Left lung (tissue), 10 donors: ENCODE results near the gene CHRDL1. TPM values are rescaled to one million over a fixed set of nuclear protein-coding genes. Genes with fewer than 3 reads are reported as not detected.

Experiments
- ATAC-seq: fragments of 200-7000 bp; cut with Tn5 transposase; one replicate; pipeline ENCODE4 v1.9.1; 2020; ENCODE audit warnings: moderate library complexity
- DNase-seq, 4 donors: peaks; one replicate each; pipeline ENCODE4 v3.0.0-alpha.2; 2013 to 2020
- H3K27ac ChIP-seq, 2 donors: fragments of 200-600 bp; sonication (generic) in 1 of 2; one replicate each; pipeline versions ENCODE4 v1.5.0 to v1.8.0; 2020 to 2021
- H3K27me3 ChIP-seq, 2 donors: fragments of 200-600 bp; sonication (generic) in 1 of 2; one replicate each; pipeline versions ENCODE4 v1.5.0 to v1.8.0; 2020 to 2021
- H3K36me3 ChIP-seq, 2 donors: fragments of 200-600 bp; sonication (generic) in 1 of 2; one replicate each; pipeline versions ENCODE4 v1.5.0 to v1.8.0; 2020 to 2021
- H3K4me1 ChIP-seq, 2 donors: fragments of 200-600 bp; one replicate each; pipeline ENCODE4 v1.8.0; 2021
- H3K4me3 ChIP-seq, 2 donors: fragments of 200-600 bp; sonication (generic) in 1 of 2; one replicate each; pipeline versions ENCODE4 v1.5.0 to v1.8.0; 2020 to 2021; ENCODE audit warnings: mild to moderate bottlenecking in 1 of 2
- H3K9me3 ChIP-seq, 2 donors: fragments of 200-600 bp; sonication (generic) in 1 of 2; one replicate each; pipeline versions ENCODE4 v1.5.0 to v1.8.0; 2020 to 2021
- intact Hi-C, 2 donors: fragments of 100-400 bp; cut with DNase I; formaldehyde crosslinking; loops; one replicate each; pipeline versions ENCODE4 v1.11.2 to v1.14.2; 2022
- polyA plus RNA-seq, 6 donors: library from polyadenylated mRNA; unstranded; fragments of 120-200 nt; gene quantifications; one replicate each; pipeline ENCODE4 v1.2.1, GENCODE V29; 2013; ENCODE audit not compliant: insufficient read length in 6 of 6
- total RNA-seq, 2 donors: library from RNA; stranded (reverse); fragmentation: NEBNext Ultra II Directional; extraction: Animal tissue kit (Norgen Biotek cat#: 25700); gene quantifications; one replicate each; pipeline ENCODE4 v1.2.1, GENCODE V29; 2021
- TF ChIP-seq, protein P1 (sequence below), 2 donors: fragments of 200-600 bp; sonication (generic) in 1 of 2; IDR thresholded peaks; one replicate each; pipeline versions ENCODE4 v1.5.0 to v1.8.0; 2021; ENCODE audit warnings: antibody characterized with exemption in 2 of 2
- donor health status: DM: no; HTN: yes; CAD: no.
- donor health status: DM: no; HTN: no; CAD: no.

CHRDL1 gene
- total and polyA plus RNA-seq, 8 donors: 7.9 to 58.5 (median 10.5) TPM

DNA sequence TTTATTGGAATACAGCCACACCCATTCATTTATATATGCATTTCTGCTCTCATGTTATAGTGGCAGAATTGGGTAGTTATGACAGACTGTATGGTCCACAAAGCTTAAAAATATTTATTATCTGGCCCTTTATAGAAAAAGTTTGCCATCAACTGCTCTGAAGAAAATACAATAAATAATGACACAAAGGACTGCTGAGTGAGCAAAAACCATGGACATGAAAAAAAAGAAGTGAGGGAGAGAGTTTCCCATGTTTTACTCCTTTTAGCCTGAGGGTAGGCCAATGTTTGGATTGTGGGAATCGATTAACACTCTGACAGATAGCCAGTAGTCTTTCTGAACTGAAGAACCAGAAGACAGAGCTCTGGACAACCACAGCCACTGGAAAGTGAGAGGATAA is 149.2 kb downstream of the CHRDL1 start:
- H3K36me3 ChIP-seq: no peaks in the 10 kb centered on the region
- H3K4me3 ChIP-seq: no peak overlapping the region
- ATAC-seq (no peak), DNase-seq (no peak)
- TF ChIP-seq, protein P1, sequence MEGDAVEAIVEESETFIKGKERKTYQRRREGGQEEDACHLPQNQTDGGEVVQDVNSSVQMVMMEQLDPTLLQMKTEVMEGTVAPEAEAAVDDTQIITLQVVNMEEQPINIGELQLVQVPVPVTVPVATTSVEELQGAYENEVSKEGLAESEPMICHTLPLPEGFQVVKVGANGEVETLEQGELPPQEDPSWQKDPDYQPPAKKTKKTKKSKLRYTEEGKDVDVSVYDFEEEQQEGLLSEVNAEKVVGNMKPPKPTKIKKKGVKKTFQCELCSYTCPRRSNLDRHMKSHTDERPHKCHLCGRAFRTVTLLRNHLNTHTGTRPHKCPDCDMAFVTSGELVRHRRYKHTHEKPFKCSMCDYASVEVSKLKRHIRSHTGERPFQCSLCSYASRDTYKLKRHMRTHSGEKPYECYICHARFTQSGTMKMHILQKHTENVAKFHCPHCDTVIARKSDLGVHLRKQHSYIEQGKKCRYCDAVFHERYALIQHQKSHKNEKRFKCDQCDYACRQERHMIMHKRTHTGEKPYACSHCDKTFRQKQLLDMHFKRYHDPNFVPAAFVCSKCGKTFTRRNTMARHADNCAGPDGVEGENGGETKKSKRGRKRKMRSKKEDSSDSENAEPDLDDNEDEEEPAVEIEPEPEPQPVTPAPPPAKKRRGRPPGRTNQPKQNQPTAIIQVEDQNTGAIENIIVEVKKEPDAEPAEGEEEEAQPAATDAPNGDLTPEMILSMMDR (IDR thresholded peaks at IDR 0.05): no peak
- H3K9me3 ChIP-seq: no peaks in the 10 kb centered on the region
- intact Hi-C loops: no loop called here
- H3K27ac ChIP-seq: no peak overlapping the region
- H3K27me3 ChIP-seq: no peaks in the 10 kb centered on the region
- H3K4me1 ChIP-seq: no peaks in the 10 kb centered on the region
